ENCODE measurements around the gene PTPN5.

PTPN5 gene

GRCh38 chr11:18736590-18737148 lies 54.9 kb downstream of the PTPN5 start:
- DNase-seq, result no peak

- DNase-seq, result no peak
These were observed 58.4 kb downstream of the PTPN5 start for GRCh38 chr11:18733202-18733601.

- peak; percentile 10 to 67 (median 62) for DNase-seq
These were observed 59.4 kb downstream of the PTPN5 start for GRCh38 chr11:18731949-18732821.

DNA sequence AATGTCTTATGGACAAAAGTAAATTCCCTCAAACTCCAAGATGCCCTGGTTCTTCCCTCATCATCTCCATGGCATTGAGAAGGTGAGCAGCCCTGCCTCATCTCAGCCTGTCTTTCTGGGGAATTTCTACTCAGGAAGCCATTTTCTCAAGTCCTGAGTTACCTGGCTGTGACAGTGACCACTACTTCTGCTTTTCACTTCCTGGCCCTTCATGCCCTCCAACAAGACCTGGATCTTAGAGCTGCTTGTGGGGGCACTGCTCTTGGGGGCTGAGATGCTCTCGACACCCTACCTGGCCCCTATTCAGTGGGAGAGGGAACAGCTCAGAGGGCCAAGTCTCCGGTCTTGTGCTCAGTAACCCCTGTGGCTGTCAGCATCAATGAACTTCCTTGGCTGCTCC lies 60.2 kb downstream of the PTPN5 start:
- no peak for DNase-seq

- no peak for DNase-seq
These were observed 61.6 kb downstream of the PTPN5 start for GRCh38 chr11:18730020-18730419.

GRCh38 chr11:18729426-18729825 lies 62.2 kb downstream of the PTPN5 start:
- no peak for DNase-seq

GRCh38 chr11:18728658-18729057 lies 62.9 kb downstream of the PTPN5 start:
- no peak for DNase-seq

GRCh38 chr11:18727479-18728236 lies 63.9 kb downstream of the PTPN5 start:
- peak in 2 of 4 experiments; percentile 18 to 47 for DNase-seq

GRCh38 chr11:18726040-18726439 lies 65.6 kb downstream of the PTPN5 start, which contains the start of gene IGSF22:
Gene IGSF22 (minus strand): TSS chr11:18726188. CDS start chr11:18724236, 1,952 bp downstream.
- DNase-seq, result no peak

GRCh38 chr11:18723991-18724390 lies 67.6 kb downstream of the PTPN5 start:
- no peak for DNase-seq

DNA sequence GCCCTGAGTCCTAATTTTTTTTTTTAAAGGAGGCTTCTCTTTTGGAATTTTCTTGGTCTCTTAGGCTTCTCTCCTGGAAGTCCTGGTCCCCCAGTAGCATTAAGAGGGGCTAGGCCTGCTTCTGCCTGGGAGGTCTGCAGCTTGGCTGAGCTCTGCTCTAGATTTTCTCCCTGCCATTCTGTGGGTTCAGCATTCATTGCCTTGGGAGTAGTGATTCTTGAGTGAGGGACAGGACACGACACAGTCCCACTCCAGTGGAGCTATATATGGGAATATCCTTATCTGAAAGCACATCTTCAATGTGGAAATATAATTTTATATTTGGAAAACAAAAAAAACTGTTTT lies 69.3 kb downstream of the PTPN5 start:
- no peak for DNase-seq

DNA sequence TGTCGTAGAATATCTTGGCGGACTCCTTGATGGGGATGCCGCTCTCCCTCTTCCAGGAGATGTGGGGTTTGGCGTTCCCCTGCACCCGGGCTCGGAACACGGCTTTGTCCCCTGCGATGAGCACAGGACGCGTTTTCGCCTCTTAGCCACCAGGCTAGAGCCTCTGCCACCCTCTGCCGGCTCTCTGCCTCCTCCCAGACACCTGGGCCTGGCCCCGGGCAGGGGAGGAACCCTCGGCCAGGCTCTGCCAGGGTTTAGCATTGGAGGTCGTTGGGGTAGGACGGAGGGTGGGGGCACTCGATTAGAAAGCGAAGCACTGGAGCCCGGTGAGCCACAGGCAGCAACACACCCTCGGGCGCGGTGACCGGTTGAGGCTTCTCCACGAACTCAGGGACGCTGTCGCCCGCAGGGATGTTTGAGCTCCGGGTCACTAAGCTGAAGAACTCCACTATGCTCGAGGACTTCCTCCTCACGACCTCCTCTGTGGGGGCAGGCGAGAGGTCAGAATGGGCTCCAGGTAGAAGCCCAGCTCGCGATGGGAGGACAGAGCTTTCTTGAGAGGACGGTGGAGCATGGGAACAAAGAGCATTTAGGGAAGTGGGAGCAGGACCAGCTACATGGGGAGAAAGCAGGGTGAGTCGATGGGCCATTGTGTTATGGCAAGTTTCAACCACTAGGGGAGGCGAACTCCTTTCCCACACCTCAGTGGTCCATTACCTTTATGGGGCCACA lies 69.9 kb downstream of the PTPN5 start:
- DNase-seq, result peak in 2 of 4 experiments; percentile 12 to 22

GRCh38 chr11:18720808-18721560 lies 70.6 kb downstream of the PTPN5 start:
- DNase-seq, result peak; percentile 37 to 77 (median 57)

- no peak for DNase-seq
These were observed 71.3 kb downstream of the PTPN5 start for GRCh38 chr11:18720091-18720807.

DNA sequence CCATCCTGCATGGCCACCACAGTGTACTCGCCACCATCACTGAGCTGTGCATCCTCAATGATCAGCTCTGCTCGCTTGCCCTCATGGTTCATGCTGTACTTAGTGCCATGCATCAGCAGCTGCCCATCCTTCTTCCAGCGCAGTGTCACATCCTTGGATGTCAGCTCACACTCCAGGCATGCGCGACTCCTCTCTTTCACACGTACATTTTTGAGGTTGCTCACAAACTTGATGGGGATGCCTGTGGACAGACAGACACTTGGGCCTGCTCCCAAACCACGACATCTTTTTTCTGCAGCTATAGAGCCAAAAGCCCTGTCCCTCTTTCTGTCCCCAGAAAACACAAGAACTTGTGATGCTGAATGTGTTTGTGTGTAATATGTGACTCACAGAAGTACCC lies 76.1 kb downstream of the PTPN5 start:
- no peak for DNase-seq

- DNase-seq, result no peak
These were observed 77.2 kb downstream of the PTPN5 start for GRCh38 chr11:18714443-18714780.

DNA sequence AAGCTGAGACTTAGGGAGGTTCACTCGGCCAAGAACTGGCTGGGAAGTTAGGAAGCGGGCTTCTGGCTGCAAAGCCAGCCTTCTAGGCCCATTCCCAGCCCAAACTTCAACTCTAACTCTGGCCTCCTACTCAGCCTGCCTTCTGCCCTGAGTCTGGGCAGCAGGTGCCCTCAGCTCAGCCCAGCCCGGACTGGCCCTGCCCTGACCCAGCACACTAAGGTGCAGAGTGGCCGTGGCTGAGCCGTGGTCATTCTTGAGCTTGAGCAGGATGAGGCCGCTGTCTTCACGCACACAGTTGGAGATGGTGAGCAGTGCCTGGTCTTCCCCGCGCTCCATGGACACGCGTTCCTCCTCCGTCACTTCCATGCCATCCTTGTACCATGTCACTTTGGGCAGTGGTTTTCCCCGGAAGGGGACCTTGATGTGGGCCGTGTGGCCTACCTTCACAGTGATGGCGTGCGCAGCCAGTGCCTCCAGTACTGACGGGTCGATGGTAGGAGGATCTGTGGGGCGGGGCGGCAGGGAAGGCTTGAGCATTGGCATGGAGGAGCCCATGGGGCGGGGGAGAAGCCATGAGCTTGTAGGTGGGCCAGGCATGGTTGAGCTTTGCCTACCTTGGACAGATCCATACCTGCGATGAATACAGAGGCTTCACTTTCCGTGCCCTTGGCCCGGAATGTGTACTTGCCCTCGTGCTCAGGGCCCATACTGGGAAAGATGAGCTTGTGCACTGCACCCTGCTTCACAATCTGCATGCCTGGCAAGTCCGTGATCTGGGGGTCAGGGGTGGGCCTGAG lies 77.8 kb downstream of the PTPN5 start:
- DNase-seq, result no peak

DNA sequence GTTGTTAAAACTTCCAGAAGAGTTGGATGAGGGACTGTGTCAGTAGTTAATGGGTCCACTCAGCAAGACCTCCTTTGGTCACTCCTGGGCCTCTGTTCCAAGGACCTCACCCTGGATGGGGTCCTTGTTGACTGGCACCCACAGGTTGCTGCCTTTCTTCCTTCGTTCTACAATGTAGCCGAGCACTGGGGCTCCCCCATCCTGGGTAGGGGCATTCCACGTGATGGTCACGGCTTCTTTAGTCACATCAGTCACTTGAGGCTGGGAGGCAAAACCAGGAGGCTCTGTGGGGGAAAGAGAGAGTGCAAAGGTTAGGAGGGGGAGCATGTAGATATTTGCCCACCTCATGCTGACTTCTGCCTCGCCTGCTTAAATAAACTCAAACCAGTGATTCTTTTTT lies 81.1 kb downstream of the PTPN5 start:
- DNase-seq, result no peak

- no peak for DNase-seq
These were observed 82.2 kb downstream of the PTPN5 start for GRCh38 chr11:18709414-18709813.

GRCh38 chr11:18707811-18708340 lies 83.7 kb downstream of the PTPN5 start:
- DNase-seq, result no peak
